ENCODE measurements around the gene SEMA4C. TPM values are rescaled to one million over a fixed set of nuclear protein-coding genes. Genes with fewer than 3 reads are reported as not detected.

The SEMA4C gene
- total RNA-seq, 1 donor from 2014 or later = 62.4 TPM

GRCh38 chr2:96916156-96916630, 46.3 kb upstream of the SEMA4C start:
- H3K36me3 ChIP-seq (ENCODE audit: control insufficient read depth, insufficient read depth, low read length) = no peaks in the 10 kb centered on the region
- TF ChIP-seq, protein P1, sequence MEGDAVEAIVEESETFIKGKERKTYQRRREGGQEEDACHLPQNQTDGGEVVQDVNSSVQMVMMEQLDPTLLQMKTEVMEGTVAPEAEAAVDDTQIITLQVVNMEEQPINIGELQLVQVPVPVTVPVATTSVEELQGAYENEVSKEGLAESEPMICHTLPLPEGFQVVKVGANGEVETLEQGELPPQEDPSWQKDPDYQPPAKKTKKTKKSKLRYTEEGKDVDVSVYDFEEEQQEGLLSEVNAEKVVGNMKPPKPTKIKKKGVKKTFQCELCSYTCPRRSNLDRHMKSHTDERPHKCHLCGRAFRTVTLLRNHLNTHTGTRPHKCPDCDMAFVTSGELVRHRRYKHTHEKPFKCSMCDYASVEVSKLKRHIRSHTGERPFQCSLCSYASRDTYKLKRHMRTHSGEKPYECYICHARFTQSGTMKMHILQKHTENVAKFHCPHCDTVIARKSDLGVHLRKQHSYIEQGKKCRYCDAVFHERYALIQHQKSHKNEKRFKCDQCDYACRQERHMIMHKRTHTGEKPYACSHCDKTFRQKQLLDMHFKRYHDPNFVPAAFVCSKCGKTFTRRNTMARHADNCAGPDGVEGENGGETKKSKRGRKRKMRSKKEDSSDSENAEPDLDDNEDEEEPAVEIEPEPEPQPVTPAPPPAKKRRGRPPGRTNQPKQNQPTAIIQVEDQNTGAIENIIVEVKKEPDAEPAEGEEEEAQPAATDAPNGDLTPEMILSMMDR (IDR thresholded peaks at IDR 0.05; ENCODE audit: insufficient read depth, low read length, poor library complexity, severe bottlenecking) = no peak
- no peak for DNase-seq (ENCODE audit: low read depth)
- H3K4me3 ChIP-seq (ENCODE audit: low read depth, low read length) = no peak overlapping the region
- peaks cover 15% of the 10 kb centered on the region for H3K27me3 ChIP-seq (ENCODE audit: control insufficient read depth, insufficient read depth, low read length)

DNA sequence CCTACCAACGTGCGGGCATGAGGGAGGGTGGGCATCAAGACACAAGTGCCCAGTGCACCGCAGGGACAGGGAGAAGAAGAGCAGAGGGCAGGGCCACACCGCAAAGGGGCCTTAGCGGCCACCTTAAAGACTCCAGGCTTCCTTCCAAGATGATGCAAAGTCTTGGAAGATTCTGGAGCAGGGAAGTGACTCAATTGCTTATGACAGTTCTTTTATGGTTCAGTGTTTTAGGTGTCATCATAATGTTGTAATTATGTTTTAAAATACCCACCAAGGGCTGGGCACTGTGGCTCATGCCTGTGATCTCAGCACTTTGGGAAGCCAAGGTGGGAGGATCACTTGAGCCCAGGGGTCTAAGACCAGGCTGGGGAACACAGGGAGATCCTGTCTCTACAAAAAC, 44.5 kb upstream of the SEMA4C start:
- no peaks in the 10 kb centered on the region for H3K36me3 ChIP-seq (ENCODE audit: control insufficient read depth, insufficient read depth, low read length)
- DNase-seq (ENCODE audit: low read depth) = no peak
- TF ChIP-seq, protein P1 (IDR thresholded peaks at IDR 0.05; ENCODE audit: insufficient read depth, low read length, poor library complexity, severe bottlenecking) = no peak
- peaks cover 16% of the 10 kb centered on the region for H3K27me3 ChIP-seq (ENCODE audit: control insufficient read depth, insufficient read depth, low read length)
- H3K4me3 ChIP-seq (ENCODE audit: low read depth, low read length) = no peak overlapping the region

DNA sequence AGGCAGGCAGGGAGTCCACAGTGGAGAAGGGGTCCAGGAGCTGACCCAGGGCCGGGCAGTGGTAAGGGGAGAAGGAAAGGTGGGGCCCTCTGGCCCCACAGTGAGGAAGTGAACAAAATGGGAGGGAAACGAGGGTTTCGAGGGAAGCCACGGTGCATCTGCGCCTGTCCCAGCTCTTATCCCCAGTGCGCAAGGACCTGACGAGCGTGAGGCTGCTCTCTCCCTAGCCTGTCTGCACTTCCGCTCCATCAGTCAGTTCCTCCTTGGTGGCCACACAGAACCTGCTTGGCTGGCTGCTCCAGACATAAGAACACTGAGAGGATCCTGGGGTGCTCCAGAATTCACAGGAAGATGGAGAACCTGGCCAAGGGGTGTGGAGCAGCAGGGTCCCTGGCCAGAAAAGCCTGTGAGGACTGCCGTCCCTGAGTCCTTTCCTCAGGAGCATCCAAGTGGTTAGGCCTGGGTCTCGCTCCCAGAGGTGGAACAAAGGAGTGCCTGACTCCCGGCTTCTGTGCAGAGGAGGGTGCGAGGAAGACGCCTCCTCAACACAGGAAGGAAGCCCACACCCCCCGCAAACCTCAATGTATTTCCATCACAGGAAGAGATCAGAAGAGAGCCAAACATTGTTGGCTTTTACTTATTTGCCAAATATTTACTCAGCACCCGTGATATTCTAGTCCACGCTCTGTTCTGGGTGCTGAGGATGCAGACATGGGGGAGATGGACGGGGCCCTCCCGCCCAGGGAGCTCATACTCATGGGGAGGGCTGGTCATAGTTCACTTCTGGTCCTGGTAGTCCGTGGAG, 43.7 kb upstream of the SEMA4C start:
- TF ChIP-seq, protein P1 (IDR thresholded peaks at IDR 0.05; ENCODE audit: insufficient read depth, low read length, poor library complexity, severe bottlenecking) = no peak
- DNase-seq (ENCODE audit: low read depth) = no peak
- Histone ChIP-seq H3K36me3 (ENCODE audit: control insufficient read depth, insufficient read depth, low read length) (no peaks in the 10 kb centered on the region), H3K4me3 (ENCODE audit: low read depth, low read length) (no peak overlapping the region), H3K27me3 (ENCODE audit: control insufficient read depth, insufficient read depth, low read length) (peaks cover 17% of the 10 kb centered on the region)

- H3K4me3 ChIP-seq (ENCODE audit: low read depth, low read length) = no peak overlapping the region
- no peak for DNase-seq (ENCODE audit: low read depth)
- peaks cover 17% of the 10 kb centered on the region for H3K27me3 ChIP-seq (ENCODE audit: control insufficient read depth, insufficient read depth, low read length)
- H3K36me3 ChIP-seq (ENCODE audit: control insufficient read depth, insufficient read depth, low read length) = no peaks in the 10 kb centered on the region
- TF ChIP-seq, protein P1 (IDR thresholded peaks at IDR 0.05; ENCODE audit: insufficient read depth, low read length, poor library complexity, severe bottlenecking) = no peak
Measured at GRCh38 chr2:96913117-96913397, 43.2 kb upstream of the SEMA4C start.

DNA sequence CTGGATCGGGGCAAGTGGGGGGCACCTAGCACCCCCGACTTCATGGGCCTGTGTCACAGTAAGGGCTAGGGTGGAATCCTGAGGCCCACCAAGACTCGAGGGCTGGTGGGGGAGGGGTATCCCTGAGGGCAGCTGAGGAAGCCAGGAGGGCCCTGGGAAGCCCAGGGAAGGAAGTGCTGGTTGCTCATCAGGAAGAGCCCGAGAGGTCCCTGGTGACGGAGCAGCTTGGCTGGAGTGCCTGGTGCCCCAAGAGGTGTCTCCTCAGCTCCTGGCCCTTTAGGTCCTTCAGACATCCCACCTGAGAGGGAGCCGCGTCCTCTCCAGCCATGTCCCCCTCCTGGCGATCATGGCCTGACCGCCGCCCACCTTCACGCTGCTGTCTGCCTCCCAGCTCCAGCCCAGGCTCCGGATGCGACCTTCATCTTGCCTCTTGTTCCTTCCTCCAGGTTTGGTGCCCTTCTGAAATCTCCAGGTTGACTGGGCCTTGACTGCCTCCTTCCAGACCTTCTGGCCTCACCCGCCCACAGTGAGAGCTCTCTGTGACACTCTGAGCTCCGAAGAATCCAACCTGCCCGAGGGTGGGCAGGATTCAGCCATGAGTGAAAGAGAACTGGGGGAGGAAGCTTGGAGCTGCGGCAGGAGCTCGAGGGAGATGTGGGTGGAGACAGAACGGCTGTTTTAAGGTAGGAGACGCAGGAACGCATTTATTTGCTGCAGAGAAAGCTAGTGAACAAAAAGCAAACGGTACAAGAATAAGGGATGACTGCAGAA, 42.7 kb upstream of the SEMA4C start:
- Histone ChIP-seq H3K27me3 (ENCODE audit: control insufficient read depth, insufficient read depth, low read length) (peaks cover 17% of the 10 kb centered on the region), H3K36me3 (ENCODE audit: control insufficient read depth, insufficient read depth, low read length) (no peaks in the 10 kb centered on the region), H3K4me3 (ENCODE audit: low read depth, low read length) (no peak overlapping the region)
- TF ChIP-seq, protein P1 (IDR thresholded peaks at IDR 0.05; ENCODE audit: insufficient read depth, low read length, poor library complexity, severe bottlenecking) = no peak
- DNase-seq (ENCODE audit: low read depth) = no peak

Data from kidney epithelial cell (primary cell).